Neural progenitor cell (in vitro differentiated cells): Measurements from ENCODE around the gene C8B.

Experiments used
- CTCF ChIP-seq: fragments of 200-600 bp; sonication (generic); IDR thresholded peaks from 2 replicates; pipeline ENCODE4 v1.5.1; 2017; ENCODE audit warnings: antibody characterized with exemption, mild to moderate bottlenecking
- EZH2 ChIP-seq: fragments of 200-600 bp; sonication (generic); IDR thresholded peaks from 2 replicates; pipeline ENCODE4 v1.6.1; 2017; ENCODE audit warnings: antibody characterized with exemption, mild to moderate bottlenecking, moderate library complexity
- EZH2phosphoT487 ChIP-seq: fragments of 200-600 bp; sonication (generic); IDR thresholded peaks from 2 replicates; pipeline ENCODE4 v1.6.1; 2017; ENCODE audit warnings: antibody characterized with exemption

GRCh38 chr1:56975446-56975845, 9.6 kb upstream of the C8B start:
- TF ChIP-seq CTCF (no peak), EZH2phosphoT487 (no peak), EZH2 (no peak)
